HepG2 (cell line): Measurements from ENCODE around the gene RBBP6. TPM values are rescaled to one million over a fixed set of nuclear protein-coding genes. Genes with fewer than 3 reads are reported as not detected.

Experiments used
- BORCS8-MEF2B ChIP-seq: sonication (generic); formaldehyde crosslinking; IDR thresholded peaks from 2 replicates; pipeline ENCODE4 v1.8.0; 2022; ENCODE audit warnings: mild to moderate bottlenecking, missing genetic modification reagents
- LCORL ChIP-seq, 2 experiments: fragments of 450-650 bp in 1 of 2; sonication (generic) in 1 of 2; formaldehyde crosslinking in 1 of 2; IDR thresholded peaks; 2 replicates each; pipeline versions ENCODE4 v1.5.0 to v1.6.1; 2017 to 2020; ENCODE audit warnings: antibody characterized with exemption in 1 of 2, missing genetic modification reagents in 1 of 2
- MZF1 ChIP-seq: sonication (generic); formaldehyde crosslinking; IDR thresholded peaks from 2 replicates; pipeline ENCODE4 v1.8.1; 2023; ENCODE audit warnings: mild to moderate bottlenecking, missing genetic modification reagents, borderline replicate concordance
- NCOA5 ChIP-seq: sonication (generic); formaldehyde crosslinking; IDR thresholded peaks from 2 replicates; pipeline ENCODE4 v1.4.0; 2020; ENCODE audit warnings: missing genetic modification reagents
- NR3C1 ChIP-seq: sonication (generic); formaldehyde crosslinking; IDR thresholded peaks from 2 replicates; pipeline ENCODE4 v1.4.0; 2020; ENCODE audit warnings: missing genetic modification reagents
- RBAK ChIP-seq: sonication (generic); formaldehyde crosslinking; IDR thresholded peaks from 2 replicates; pipeline ENCODE4 v1.5.1; 2020; ENCODE audit warnings: mild to moderate bottlenecking, missing genetic modification reagents
- TEAD2 ChIP-seq: sonication (generic); formaldehyde crosslinking; IDR thresholded peaks from 2 replicates; pipeline ENCODE4 v1.9.0; 2021; ENCODE audit warnings: missing genetic modification reagents
- TRIM24 ChIP-seq: sonication (generic); formaldehyde crosslinking; IDR thresholded peaks from 2 replicates; pipeline ENCODE4 v1.8.0; 2022; ENCODE audit warnings: mild to moderate bottlenecking, missing genetic modification reagents
- ZBTB39 ChIP-seq: sonication (generic); formaldehyde crosslinking; IDR thresholded peaks from 2 replicates; pipeline ENCODE4 v1.5.0; 2020; ENCODE audit warnings: missing genetic modification reagents
- ZBTB40 ChIP-seq, 2 experiments: fragments of 450-650 bp in 1 of 2; sonication (generic) in 1 of 2; formaldehyde crosslinking in 1 of 2; IDR thresholded peaks; 2 replicates each; pipeline versions ENCODE4 v1.6.1 to v1.8.0; 2016 to 2022; ENCODE audit warnings: antibody characterized with exemption in 1 of 2, mild to moderate bottlenecking in 1 of 2, missing genetic modification reagents in 1 of 2
- ZIK1 ChIP-seq: sonication (generic); formaldehyde crosslinking; IDR thresholded peaks from 2 replicates; pipeline ENCODE4 v1.5.0; 2020; ENCODE audit warnings: mild to moderate bottlenecking, low read depth, missing genetic modification reagents, borderline replicate concordance
- ZMYM4 ChIP-seq: sonication (generic); formaldehyde crosslinking; IDR thresholded peaks from 2 replicates; pipeline ENCODE4 v1.8.1; 2023; ENCODE audit warnings: mild to moderate bottlenecking, missing genetic modification reagents
- ZNF264 ChIP-seq: sonication (generic); formaldehyde crosslinking; IDR thresholded peaks from 2 replicates; pipeline ENCODE4 v1.4.0; 2020; ENCODE audit warnings: missing genetic modification reagents
- ZNF530 ChIP-seq: sonication (generic); formaldehyde crosslinking; IDR thresholded peaks from 2 replicates; pipeline ENCODE4 v1.5.0; 2020; ENCODE audit warnings: low read depth, mild to moderate bottlenecking, missing genetic modification reagents
- ZNF598 ChIP-seq: sonication (generic); formaldehyde crosslinking; IDR thresholded peaks from 2 replicates; pipeline ENCODE4 v1.5.1; 2020; ENCODE audit warnings: mild to moderate bottlenecking, missing genetic modification reagents, borderline replicate concordance
- ZNF766 ChIP-seq: sonication (generic); formaldehyde crosslinking; IDR thresholded peaks from 2 replicates; pipeline ENCODE4 v1.5.0; 2020; ENCODE audit warnings: missing genetic modification reagents, borderline replicate concordance
- polyA plus RNA-seq, 8 experiments: library from polyadenylated mRNA; depleted of rRNA in 3 of 8; stranded (reverse) in 7 of 8; unstranded in 1 of 8; fragments of >200 nt; fragmentation: Illumina TruSeq in 4 of 8; extraction: Trizol in 4 of 8; gene quantifications; 2 replicates each; pipeline versions ENCODE4 v1.2.1 to v1.2.3, GENCODE V29; 2011 to 2016; ENCODE audit warnings: low read depth in 4 of 8, missing spikeins in 1 of 8, mixed read lengths in 1 of 8; ENCODE audit not compliant: insufficient read depth in 1 of 8
- total RNA-seq, 5 experiments: library from RNA; depleted of rRNA; stranded (reverse); fragments of >200 nt; fragmentation: Illumina TruSeq; extraction: Trizol; gene quantifications; 2 replicates each; pipeline ENCODE4 v1.2.3, GENCODE V29; 2016; ENCODE audit warnings: low read depth in 1 of 5
- TF ChIP-seq, protein P1 (sequence below): IDR thresholded peaks from 2 replicates; pipeline ENCODE4 v1.6.1; 2016; ENCODE audit warnings: missing biosample characterization, missing genetic modification reagents, low read depth

RBBP6 gene
- total and polyA plus RNA-seq, 2 of the 13 experiments (the other 11 are each of a cell fraction or from before 2014, with no cell fraction given): 37.1 to 70.9 TPM

DNA sequence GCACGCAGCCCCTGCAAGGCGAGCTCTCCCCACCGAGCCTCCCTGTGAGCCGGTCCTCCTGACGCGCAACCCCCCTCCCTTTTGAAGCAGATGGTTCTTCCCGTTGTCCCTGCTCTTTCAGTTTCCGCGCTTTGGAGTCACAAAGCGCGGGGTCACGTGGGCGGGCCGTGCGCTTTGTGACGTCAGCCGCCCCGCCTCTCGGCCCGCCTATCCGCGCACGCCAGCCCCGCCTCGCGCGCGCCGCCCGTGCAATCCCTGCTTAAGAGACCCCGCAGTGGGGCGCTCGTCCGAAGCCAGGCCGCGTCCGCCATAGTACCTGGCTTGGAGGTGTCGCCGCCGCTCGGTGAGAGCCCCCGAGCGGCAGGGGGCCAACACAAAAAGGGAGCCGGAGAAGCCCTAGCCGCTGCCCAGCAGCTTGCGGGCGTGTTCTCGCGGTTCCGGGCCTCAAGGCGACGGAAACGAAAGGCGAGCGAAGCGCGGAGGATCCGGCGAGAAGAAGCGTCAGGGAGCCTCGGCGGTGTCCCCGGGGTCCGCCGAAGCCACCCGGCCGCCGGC is at the start of gene RBBP6 (continued):
- TF ChIP-seq ZBTB39 (CRISPR knock-in tag) (peak; percentile 90), MZF1 (no peak), ZBTB40 (IDR thresholded peaks at IDR 0.05) (no peak), ZBTB40 (CRISPR knock-in tag; IDR thresholded peaks at IDR 0.05) (no peak; the same call in 1 of the 2 replicates), LCORL (IDR thresholded peaks at IDR 0.05) (no peak), LCORL (CRISPR knock-in tag; IDR thresholded peaks at IDR 0.05) (peak; percentile 91), NR3C1 (CRISPR knock-in tag) (0 out of 2 replicates have a peak, but pooled peaks have one; percentile 59), TEAD2 (no peak), ZNF598 (peak; percentile 83), NCOA5 (CRISPR knock-in tag) (no peak), ZNF264 (CRISPR knock-in tag) (no peak), ZMYM4 (CRISPR knock-in tag) (peak; percentile 97), ZIK1 (CRISPR knock-in tag) (0 out of 2 replicates have a peak, but pooled peaks have one; percentile 68), TRIM24 (CRISPR knock-in tag) (no peak), BORCS8-MEF2B (peak; percentile 86), RBAK (CRISPR knock-in tag) (no peak), ZNF766 (CRISPR knock-in tag) (peak; percentile 77; the same call in 1 of the 2 replicates), ZNF530 (CRISPR knock-in tag) (no peak)
- TF ChIP-seq, protein P1, sequence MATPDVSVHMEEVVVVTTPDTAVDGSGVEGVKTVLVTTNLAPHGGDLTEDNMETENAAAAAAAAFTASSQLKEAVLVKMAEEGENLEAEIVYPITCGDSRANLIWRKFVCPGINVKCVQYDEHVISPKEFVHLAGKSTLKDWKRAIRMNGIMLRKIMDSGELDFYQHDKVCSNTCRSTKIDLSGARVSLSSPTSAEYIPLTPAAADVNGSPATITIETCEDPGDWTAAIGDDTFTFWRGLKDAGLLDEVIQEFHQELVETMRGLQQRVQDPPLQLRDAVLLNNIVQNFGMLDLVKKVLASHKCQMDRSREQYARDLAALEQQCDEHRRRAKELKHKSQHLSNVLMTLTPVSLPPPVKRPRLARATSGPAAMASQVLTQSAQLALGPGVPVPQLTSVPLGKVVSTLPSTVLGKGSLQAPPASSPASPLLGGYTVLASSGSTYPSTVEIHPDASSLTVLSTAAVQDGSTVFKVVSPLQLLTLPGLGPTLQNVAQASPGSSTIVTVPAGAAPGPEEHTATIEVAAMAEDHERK (CRISPR knock-in tag): peak; percentile 84
